Tibial nerve (tissue), 4 donors: ENCODE measurements around the gene TMEM140. TPM values are rescaled to one million over a fixed set of nuclear protein-coding genes. Genes with fewer than 3 reads are reported as not detected.

ENCODE experiments used
- DNase-seq, 2 donors: peaks; one replicate each; pipeline ENCODE4 v3.0.0-alpha.2; 2019; ENCODE audit warnings: low spot score in 2 of 2
- H3K27ac ChIP-seq, 4 donors: fragments of 200-600 bp; sonication (generic) in 3 of 4; one replicate each; pipeline ENCODE4 v1.5.1; 2017 to 2019; ENCODE audit warnings: mild to moderate bottlenecking in 1 of 4
- H3K27me3 ChIP-seq, 2 donors: fragments of 200-600 bp; sonication (generic) in 1 of 2; one replicate each; pipeline versions ENCODE4 v1.5.1 to v1.6.0; 2017 to 2019
- H3K36me3 ChIP-seq, 3 donors: fragments of 200-600 bp; sonication (generic); one replicate each; pipeline ENCODE4 v1.5.1; 2018 to 2019
- H3K4me1 ChIP-seq, 4 donors: fragments of 200-600 bp; sonication (generic) in 3 of 4; one replicate each; pipeline ENCODE4 v1.5.1; 2017 to 2019
- H3K4me3 ChIP-seq, 4 donors: fragments of 200-600 bp; sonication (generic) in 3 of 4; one replicate each; pipeline ENCODE4 v1.5.1; 2017 to 2019; ENCODE audit warnings: mild to moderate bottlenecking in 1 of 4, moderate library complexity in 1 of 4
- H3K9me3 ChIP-seq, 4 donors: fragments of 200-600 bp; sonication (generic) in 3 of 4; one replicate each; pipeline ENCODE4 v1.5.1; 2017 to 2019
- EP300 ChIP-seq, 2 donors: sonication (generic); formaldehyde crosslinking; IDR thresholded peaks; one replicate each; pipeline ENCODE4 v1.6.1; 2017; ENCODE audit warnings: antibody characterized with exemption in 2 of 2, mild to moderate bottlenecking in 1 of 2
- POLR2A ChIP-seq, 2 donors: fragments of 450-650 bp; IDR thresholded peaks; one replicate each; pipeline ENCODE4 v1.6.1; 2017; ENCODE audit warnings: antibody characterized with exemption in 2 of 2, mild to moderate bottlenecking in 2 of 2, moderate library complexity in 2 of 2
- WGBS, 2 donors: methylation state at CpG; one replicate each; pipeline ENCODE4 v1.1.5; 2018; 5-methylcytosine and 5-hydroxymethylcytosine counted together
- total RNA-seq, 4 donors: library from RNA; depleted of rRNA; stranded (reverse); fragments of >200 nt; gene quantifications; one replicate each; pipeline ENCODE4 v1.1.0, GENCODE V29; 2016
- TF ChIP-seq, protein P1 (sequence below), 5 experiments: fragments of 200-600 bp in 3 of 5; fragments of 450-650 bp in 2 of 5; sonication (generic) in 3 of 5; IDR thresholded peaks; one replicate each; pipeline ENCODE4 v1.5.1; 2016 to 2019; ENCODE audit warnings: antibody characterized with exemption in 5 of 5, mild to moderate bottlenecking in 3 of 5, moderate library complexity in 2 of 5

Gene TMEM140
- total RNA-seq, 4 donors from 2014 or later, result 20.5 to 46.9 (median 32.5) TPM

DNA sequence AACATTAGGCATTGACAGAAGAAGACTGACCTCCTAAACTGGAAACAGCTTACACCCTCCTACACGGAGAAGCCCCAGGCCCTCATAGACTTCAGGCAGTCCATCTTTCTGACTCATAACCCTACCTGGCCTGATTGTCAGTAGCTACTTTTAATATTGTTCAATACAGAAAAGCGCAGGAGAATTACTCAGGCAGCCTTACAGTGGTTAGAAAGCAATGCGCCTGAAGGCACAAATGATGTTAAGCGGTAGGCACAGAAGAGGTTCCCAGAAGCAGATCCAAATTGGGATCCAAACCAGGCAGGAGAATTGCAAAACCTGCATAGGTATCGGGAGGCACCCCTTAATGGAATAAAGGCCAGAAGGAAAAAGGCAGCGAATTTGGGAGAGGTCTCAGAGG lies 28.1 kb downstream of the TMEM140 start:
- H3K9me3 ChIP-seq, result peaks cover 0 to 19% (median 3%) of the 10 kb centered on the region in 4 donors
- no peak for TF ChIP-seq POLR2A (IDR thresholded peaks at IDR 0.05)
- TF ChIP-seq EP300 (IDR thresholded peaks at IDR 0.05), result no peak
- TF ChIP-seq, protein P1, sequence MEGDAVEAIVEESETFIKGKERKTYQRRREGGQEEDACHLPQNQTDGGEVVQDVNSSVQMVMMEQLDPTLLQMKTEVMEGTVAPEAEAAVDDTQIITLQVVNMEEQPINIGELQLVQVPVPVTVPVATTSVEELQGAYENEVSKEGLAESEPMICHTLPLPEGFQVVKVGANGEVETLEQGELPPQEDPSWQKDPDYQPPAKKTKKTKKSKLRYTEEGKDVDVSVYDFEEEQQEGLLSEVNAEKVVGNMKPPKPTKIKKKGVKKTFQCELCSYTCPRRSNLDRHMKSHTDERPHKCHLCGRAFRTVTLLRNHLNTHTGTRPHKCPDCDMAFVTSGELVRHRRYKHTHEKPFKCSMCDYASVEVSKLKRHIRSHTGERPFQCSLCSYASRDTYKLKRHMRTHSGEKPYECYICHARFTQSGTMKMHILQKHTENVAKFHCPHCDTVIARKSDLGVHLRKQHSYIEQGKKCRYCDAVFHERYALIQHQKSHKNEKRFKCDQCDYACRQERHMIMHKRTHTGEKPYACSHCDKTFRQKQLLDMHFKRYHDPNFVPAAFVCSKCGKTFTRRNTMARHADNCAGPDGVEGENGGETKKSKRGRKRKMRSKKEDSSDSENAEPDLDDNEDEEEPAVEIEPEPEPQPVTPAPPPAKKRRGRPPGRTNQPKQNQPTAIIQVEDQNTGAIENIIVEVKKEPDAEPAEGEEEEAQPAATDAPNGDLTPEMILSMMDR (IDR thresholded peaks at IDR 0.05), result no peak
- H3K4me3 ChIP-seq, result no peak overlapping the region
- WGBS, 2 donors, result 89 to 94% methylated on average over 6 of the region's 6 CpGs
- peaks cover 0 to 45% (median 0%) of the 10 kb centered on the region in 3 donors for H3K36me3 ChIP-seq
- no peak overlapping the region for H3K27ac ChIP-seq
- DNase-seq, result no peak
- no peaks in the 10 kb centered on the region for H3K27me3 ChIP-seq
- H3K4me1 ChIP-seq, result peaks cover 0 to 10% (median 9%) of the 10 kb centered on the region in 4 donors

DNA sequence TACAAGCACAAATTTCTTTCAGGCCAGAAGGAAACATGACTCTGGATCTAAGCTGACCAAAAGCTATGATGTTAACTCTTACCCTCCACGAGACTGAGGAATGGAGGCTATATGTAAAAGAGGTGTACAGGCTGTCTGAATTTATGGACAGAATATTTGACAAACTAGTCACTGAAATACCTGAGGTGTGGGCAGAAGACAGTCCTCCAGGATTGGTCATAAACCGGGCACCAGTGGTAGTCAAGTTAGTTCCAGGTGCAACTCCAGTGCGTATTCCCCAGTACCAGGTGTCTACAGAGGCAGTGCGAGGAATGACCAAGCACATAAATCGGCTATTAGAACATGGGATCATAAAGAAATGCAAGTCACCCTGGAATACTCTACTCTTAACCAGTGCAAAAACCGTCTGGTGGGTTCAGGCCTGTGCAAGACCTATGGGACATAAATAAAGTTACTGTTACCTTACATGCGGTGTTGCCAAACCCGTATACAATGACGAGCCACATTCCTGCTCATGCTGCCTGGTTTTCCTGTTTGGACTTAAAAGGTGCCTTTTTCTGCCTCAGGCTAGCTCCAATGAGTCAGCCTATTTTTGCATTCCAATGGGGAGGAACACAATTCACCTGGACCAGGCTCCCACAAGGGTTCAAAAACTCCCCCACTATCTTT lies 29.3 kb downstream of the TMEM140 start:
- H3K4me3 ChIP-seq, result no peak overlapping the region
- H3K27ac ChIP-seq, result no peak overlapping the region
- peaks cover 0 to 58% (median 0%) of the 10 kb centered on the region in 3 donors for H3K36me3 ChIP-seq
- TF ChIP-seq EP300 (IDR thresholded peaks at IDR 0.05) (no peak), POLR2A (IDR thresholded peaks at IDR 0.05) (no peak)
- TF ChIP-seq, protein P1 (IDR thresholded peaks at IDR 0.05), result no peak
- 90 to 92% methylated on average over 9 of the region's 9 CpGs for WGBS, 2 donors
- H3K27me3 ChIP-seq, result no peaks in the 10 kb centered on the region
- H3K4me1 ChIP-seq, result no peaks in the 10 kb centered on the region
- no peak for DNase-seq
- peaks cover 0 to 31% (median 10%) of the 10 kb centered on the region in 4 donors for H3K9me3 ChIP-seq

DNA sequence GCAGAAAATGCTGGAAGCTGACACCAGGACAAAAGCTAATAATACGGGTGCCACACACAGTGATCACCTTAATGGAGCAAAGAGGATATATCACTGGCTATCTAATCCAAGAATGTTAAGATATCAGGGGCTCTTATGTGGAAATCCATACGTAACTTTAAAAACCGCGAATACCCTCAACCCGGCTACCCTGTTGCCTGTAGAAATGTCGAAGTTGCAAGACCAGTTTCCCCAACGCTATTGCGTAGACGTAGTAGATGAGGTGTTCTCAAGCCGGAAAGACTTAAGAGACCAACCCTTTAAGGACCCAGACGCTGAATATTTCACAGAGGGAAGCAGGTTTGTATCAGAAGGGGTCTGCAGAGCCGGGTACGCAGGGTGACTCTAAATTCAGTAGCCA lies 30.5 kb downstream of the TMEM140 start:
- no peak overlapping the region for H3K4me3 ChIP-seq
- H3K4me1 ChIP-seq, result no peaks in the 10 kb centered on the region
- no peak for DNase-seq
- TF ChIP-seq EP300 (IDR thresholded peaks at IDR 0.05) (no peak), POLR2A (IDR thresholded peaks at IDR 0.05) (no peak)
- TF ChIP-seq, protein P1 (IDR thresholded peaks at IDR 0.05), result no peak
- WGBS, 2 donors, result 88 to 90% methylated on average over 13 of the region's 13 CpGs
- no peaks in the 10 kb centered on the region for H3K27me3 ChIP-seq
- peaks cover 0 to 70% (median 0%) of the 10 kb centered on the region in 3 donors for H3K36me3 ChIP-seq
- H3K9me3 ChIP-seq, result peaks cover 0 to 43% (median 12%) of the 10 kb centered on the region in 4 donors
- no peak overlapping the region for H3K27ac ChIP-seq

DNA sequence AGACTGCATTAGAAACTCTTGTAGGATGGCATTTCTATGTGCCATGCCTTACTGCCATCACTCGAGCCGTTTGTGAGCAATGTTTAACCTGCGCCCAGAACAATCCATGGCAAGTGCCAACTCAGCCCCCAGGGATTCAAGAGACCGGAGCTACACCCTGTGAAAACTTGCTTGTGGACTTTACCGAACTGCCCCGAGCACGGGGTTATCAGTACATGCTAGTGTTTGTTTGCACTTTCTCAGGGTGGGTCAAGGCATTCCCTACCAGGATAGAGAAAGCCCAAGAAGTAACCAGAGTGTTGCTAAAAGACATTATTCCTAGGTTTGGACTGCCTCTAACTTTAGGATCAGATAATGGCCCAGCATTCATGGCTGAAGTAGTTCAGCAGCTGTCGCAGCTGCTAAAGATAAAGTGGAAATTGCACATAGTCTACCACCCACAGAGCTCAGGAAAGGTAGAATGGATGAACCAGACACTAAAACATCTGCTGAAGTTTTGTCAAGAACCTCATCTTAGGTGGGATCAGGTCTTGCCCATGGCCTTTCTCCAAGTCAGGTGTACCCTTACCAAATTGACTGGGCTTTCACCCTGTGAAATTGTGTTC lies 31.6 kb downstream of the TMEM140 start:
- Histone ChIP-seq H3K4me3 (no peak overlapping the region), H3K9me3 (peaks cover 0 to 47% (median 12%) of the 10 kb centered on the region in 4 donors), H3K27ac (no peak overlapping the region), H3K36me3 (peaks cover 0 to 80% (median 0%) of the 10 kb centered on the region in 3 donors), H3K27me3 (no peaks in the 10 kb centered on the region), H3K4me1 (no peaks in the 10 kb centered on the region)
- WGBS, 2 donors, result 88 to 95% methylated on average over 8 of the region's 8 CpGs
- DNase-seq, result no peak
- TF ChIP-seq EP300 (IDR thresholded peaks at IDR 0.05), result no peak
- TF ChIP-seq, protein P1 (IDR thresholded peaks at IDR 0.05), result no peak
- no peak for TF ChIP-seq POLR2A (IDR thresholded peaks at IDR 0.05)

DNA sequence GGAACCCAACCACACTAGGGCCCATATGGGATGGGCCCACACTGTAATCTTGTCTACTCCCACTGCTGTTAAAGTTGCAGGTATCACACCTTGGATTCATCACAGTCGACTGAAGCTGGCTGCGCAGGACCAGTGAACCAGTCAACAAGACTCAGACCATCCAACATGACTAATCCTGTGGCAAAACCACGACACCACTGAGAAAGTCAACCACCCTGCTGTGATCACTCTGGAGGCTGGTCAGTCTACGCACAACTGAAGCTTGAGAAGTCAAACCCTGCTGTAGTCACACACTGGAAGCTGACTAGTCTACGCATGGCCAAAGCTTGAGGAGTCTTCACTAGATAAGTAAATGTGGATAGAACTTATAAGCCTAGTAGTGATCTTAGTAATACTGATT lies 32.2 kb downstream of the TMEM140 start:
- peaks cover 0 to 87% (median under 1%) of the 10 kb centered on the region in 3 donors for H3K36me3 ChIP-seq
- peaks cover 0 to 47% (median 12%) of the 10 kb centered on the region in 4 donors for H3K9me3 ChIP-seq
- no peaks in the 10 kb centered on the region for H3K27me3 ChIP-seq
- TF ChIP-seq, protein P1 (IDR thresholded peaks at IDR 0.05), result no peak
- TF ChIP-seq POLR2A (IDR thresholded peaks at IDR 0.05) (no peak), EP300 (IDR thresholded peaks at IDR 0.05) (no peak)
- no peak overlapping the region for H3K27ac ChIP-seq
- no peak overlapping the region for H3K4me3 ChIP-seq
- H3K4me1 ChIP-seq, result no peaks in the 10 kb centered on the region
- no peak for DNase-seq
- WGBS, 2 donors, result 90 to 100% methylated on average over 5 of the region's 5 CpGs
